ENCODE measurements around the gene ARHGEF11. TPM values are rescaled to one million over a fixed set of nuclear protein-coding genes. Genes with fewer than 3 reads are reported as not detected.
"Not testable (repeated sequence)": the region's sequence is repeated elsewhere in the genome, so short reads cannot be mapped to it uniquely, and the experiment has no call there.

ARHGEF11 gene
- total and polyA plus RNA-seq, 2 of the 4 experiments (the other 2 are of a cell fraction) = 16.8 to 17.2 TPM

GRCh38 chr1:157069601-157070000 lies 24.1 kb upstream of the ARHGEF11 start:
- H3K56ac ChIP-seq (ENCODE audit: extremely low read depth, insufficient read depth, low read length) = no peak overlapping the region
- TF ChIP-seq BHLHE40 (IDR thresholded peaks at IDR 0.05; ENCODE audit: low read depth, low read length) (no peak), CHD1 (IDR thresholded peaks at IDR 0.05; ENCODE audit: low read depth, low read length) (no peak), NFE2L2 (IDR thresholded peaks at IDR 0.05; ENCODE audit: low read depth, low read length) (no peak), MXI1 (IDR thresholded peaks at IDR 0.05; ENCODE audit: borderline replicate concordance, low read depth, low read length) (no peak), RAD21 (IDR thresholded peaks at IDR 0.05; ENCODE audit: low read length) (no peak), MAZ (IDR thresholded peaks at IDR 0.05; ENCODE audit: borderline replicate concordance, low read depth, low read length) (no peak)
- TF ChIP-seq, protein P1, sequence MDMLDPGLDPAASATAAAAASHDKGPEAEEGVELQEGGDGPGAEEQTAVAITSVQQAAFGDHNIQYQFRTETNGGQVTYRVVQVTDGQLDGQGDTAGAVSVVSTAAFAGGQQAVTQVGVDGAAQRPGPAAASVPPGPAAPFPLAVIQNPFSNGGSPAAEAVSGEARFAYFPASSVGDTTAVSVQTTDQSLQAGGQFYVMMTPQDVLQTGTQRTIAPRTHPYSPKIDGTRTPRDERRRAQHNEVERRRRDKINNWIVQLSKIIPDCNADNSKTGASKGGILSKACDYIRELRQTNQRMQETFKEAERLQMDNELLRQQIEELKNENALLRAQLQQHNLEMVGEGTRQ (IDR thresholded peaks at IDR 0.05; ENCODE audit: low read depth, low read length) = no peak
- H3K9me3 ChIP-seq (ENCODE audit: control insufficient read depth, insufficient read depth, low read length) = no peaks in the 10 kb centered on the region
- no peaks in the 10 kb centered on the region for H3K9me1 ChIP-seq (ENCODE audit: insufficient read depth, low read length)
- H2BK120ac ChIP-seq (ENCODE audit: low read depth, low read length) = no peak overlapping the region
- H3K18ac ChIP-seq (ENCODE audit: low read depth, low read length) = no peak overlapping the region
- H3K4ac ChIP-seq (ENCODE audit: low read depth, low read length) = no peak overlapping the region
- dilution Hi-C loops (cut with HindIII; ENCODE audit: low sequenced_read_pairs, unreplicated experiment) (no loop called here), in situ Hi-C loops (cut with MboI; ENCODE audit: low sequenced_read_pairs) (no loop called here), intact Hi-C loops (cut with micrococcal nuclease) (no loop called here)
- H3K23ac ChIP-seq (ENCODE audit: low read depth, low read length) = no peak overlapping the region
- H2AFZ ChIP-seq (replicated peaks; ENCODE audit: low read length, poor library complexity) = no peak overlapping the region
- H3K27ac ChIP-seq (ENCODE audit: insufficient read depth, low read length) = no peak overlapping the region
- no peaks in the 10 kb centered on the region for H3K79me1 ChIP-seq (ENCODE audit: low read depth in 1 of 2, low read length in 2 of 2)
- no peak overlapping the region for H2AK5ac ChIP-seq (ENCODE audit: low read depth, low read length)
- no peak overlapping the region for H4K91ac ChIP-seq (ENCODE audit: insufficient read depth, low read depth, low read length)
- no peak overlapping the region for H3K14ac ChIP-seq (replicated peaks; ENCODE audit: low read depth, low read length)
- no peak overlapping the region for H2BK15ac ChIP-seq (ENCODE audit: low read depth, low read length)
- no peaks in the 10 kb centered on the region for H4K20me1 ChIP-seq (ENCODE audit: insufficient read depth, low read length)
- no peaks in the 10 kb centered on the region for H3K36me3 ChIP-seq (ENCODE audit: control insufficient read depth, insufficient read depth, low read length)
- no peaks in the 10 kb centered on the region for H3K4me1 ChIP-seq (ENCODE audit: control insufficient read depth, insufficient read depth, low read length)
- ChIA-PET POLR2A (ENCODE audit: unreplicated experiment) (no interaction called here), CTCF (interaction anchor here (0.9 to 1.5 kb wide), 2 partner anchors 17 to 20 kb away, joined by 4 read pairs; no protein-coding TSS in a partner anchor)
- BruUV-seq (replicated peaks) = no TSS peak
- no peak overlapping the region for H3K4me3 ChIP-seq (ENCODE audit: insufficient read depth, low read depth, low read length)
- peaks cover 21% of the 10 kb centered on the region for H3K27me3 ChIP-seq (ENCODE audit: control insufficient read depth, insufficient read depth, low read length)
- no peak for DNase-seq
- no peak overlapping the region for H4K8ac ChIP-seq (ENCODE audit: low read depth in 2 of 2, low read length in 2 of 2)
- H3K9ac ChIP-seq (ENCODE audit: low read depth, low read length) = no peak overlapping the region
- WGBS, 2 experiments (ENCODE audit: extremely low coverage in 2 of 2, insufficient read length in 1 of 2) = no CpG with 5 or more reads among the region's 2 CpGs
- H4K5ac ChIP-seq (ENCODE audit: low read depth, low read length) = no peak overlapping the region
- no peak overlapping the region for H3K4me2 ChIP-seq (ENCODE audit: low read depth, low read length)
- ATAC-seq (ENCODE audit: low read depth) = no peak
- H2BK5ac ChIP-seq (ENCODE audit: low read depth, low read length, poor library complexity, severe bottlenecking) = no peak overlapping the region
- no peak overlapping the region for H2BK20ac ChIP-seq (ENCODE audit: low read depth, low read length)
- no peak overlapping the region for H2AK9ac ChIP-seq (replicated peaks; ENCODE audit: low read depth, low read length, poor library complexity)

GRCh38 chr1:157059241-157059640 lies 13.7 kb upstream of the ARHGEF11 start:
- H4K91ac ChIP-seq (ENCODE audit: insufficient read depth, low read depth, low read length); H4K20me1 ChIP-seq (ENCODE audit: insufficient read depth, low read length); H2AK9ac ChIP-seq (replicated peaks; ENCODE audit: low read depth, low read length, poor library complexity); intact Hi-C loops (cut with micrococcal nuclease); H3K4me2 ChIP-seq (ENCODE audit: low read depth, low read length); POLR2A ChIA-PET (ENCODE audit: unreplicated experiment); H3K9me1 ChIP-seq (ENCODE audit: insufficient read depth, low read length); H3K4me1 ChIP-seq (ENCODE audit: control insufficient read depth, insufficient read depth, low read length); H4K5ac ChIP-seq (ENCODE audit: low read depth, low read length); H2BK120ac ChIP-seq (ENCODE audit: low read depth, low read length); ATAC-seq (ENCODE audit: low read depth); H2BK15ac ChIP-seq (ENCODE audit: low read depth, low read length); H3K27ac ChIP-seq (ENCODE audit: insufficient read depth, low read length); in situ Hi-C loops (cut with MboI; ENCODE audit: low sequenced_read_pairs); H3K79me1 ChIP-seq (ENCODE audit: low read depth in 1 of 2, low read length in 2 of 2); H3K4ac ChIP-seq (ENCODE audit: low read depth, low read length); H3K36me3 ChIP-seq (ENCODE audit: control insufficient read depth, insufficient read depth, low read length); H3K9me3 ChIP-seq (ENCODE audit: control insufficient read depth, insufficient read depth, low read length); H4K8ac ChIP-seq (ENCODE audit: low read depth in 2 of 2, low read length in 2 of 2); H3K14ac ChIP-seq (replicated peaks; ENCODE audit: low read depth, low read length); CTCF ChIA-PET; dilution Hi-C loops (cut with HindIII; ENCODE audit: low sequenced_read_pairs, unreplicated experiment); BruUV-seq (replicated peaks); H3K56ac ChIP-seq (ENCODE audit: extremely low read depth, insufficient read depth, low read length); H2AK5ac ChIP-seq (ENCODE audit: low read depth, low read length); H2BK5ac ChIP-seq (ENCODE audit: low read depth, low read length, poor library complexity, severe bottlenecking); H2BK20ac ChIP-seq (ENCODE audit: low read depth, low read length); H3K23ac ChIP-seq (ENCODE audit: low read depth, low read length); H2AFZ ChIP-seq (replicated peaks; ENCODE audit: low read length, poor library complexity); DNase-seq; H3K18ac ChIP-seq (ENCODE audit: low read depth, low read length); H3K4me3 ChIP-seq (ENCODE audit: insufficient read depth, low read depth, low read length); H3K9ac ChIP-seq (ENCODE audit: low read depth, low read length): not testable (repeated sequence)
- H3K27me3 ChIP-seq (ENCODE audit: control insufficient read depth, insufficient read depth, low read length) = peaks cover 12% of the 10 kb centered on the region
- WGBS, 2 experiments (ENCODE audit: extremely low coverage in 2 of 2, insufficient read length in 1 of 2) = no CpG with 5 or more reads among the region's 3 CpGs

All from IMR-90 (cell line).